Left ventricle myocardium inferior (tissue), 1 donor: ENCODE data around the gene PRR27. TPM values are rescaled to one million over a fixed set of nuclear protein-coding genes. Genes with fewer than 3 reads are reported as not detected.

ENCODE experiments used
- DNase-seq: peaks from one replicate; pipeline ENCODE4 v3.0.0-alpha.2; 2020
- H3K27ac ChIP-seq: fragments of 200-600 bp; replicated peaks from 2 replicates; pipeline ENCODE4 v1.8.0; 2021
- H3K27me3 ChIP-seq: fragments of 200-600 bp; 2 replicates; pipeline ENCODE4 v1.8.0; 2021; ENCODE audit warnings: low read depth
- H3K36me3 ChIP-seq: fragments of 200-600 bp; 2 replicates; pipeline ENCODE4 v1.8.0; 2021
- H3K4me1 ChIP-seq: fragments of 200-600 bp; 2 replicates; pipeline ENCODE4 v1.8.0; 2021
- H3K4me3 ChIP-seq: fragments of 200-600 bp; 2 replicates; pipeline ENCODE4 v1.8.0; 2021; ENCODE audit warnings: mild to moderate bottlenecking, moderate library complexity
- H3K9me3 ChIP-seq: fragments of 200-600 bp; replicated peaks from 2 replicates; pipeline ENCODE4 v1.8.0; 2021
- intact Hi-C: fragments of 100-400 bp; cut with micrococcal nuclease; formaldehyde crosslinking; loops from one replicate; pipeline ENCODE4 v1.11.0; 2022
- total RNA-seq: library from RNA; stranded (reverse); fragmentation: NEBNext Ultra II Directional; extraction: Animal tissue kit (Norgen Biotek cat#: 25700); gene quantifications from one replicate; pipeline ENCODE4 v1.2.1, GENCODE V29; 2021
- TF ChIP-seq, protein P1 (sequence below): fragments of 200-600 bp; IDR thresholded peaks from 2 replicates; pipeline ENCODE4 v1.8.0; 2021; ENCODE audit warnings: antibody characterized with exemption, mild to moderate bottlenecking, borderline replicate concordance
- donor health status: DM: no; HTN: yes; CAD: no; lungs with severe emphysema.

PRR27 gene
- total RNA-seq, 1 donor from 2014 or later = not detected

GRCh38 chr4:70183940-70184246 is 29.9 kb downstream of the PRR27 start:
- H3K27ac ChIP-seq = no peak overlapping the region
- H3K27me3 ChIP-seq = no peaks in the 10 kb centered on the region
- H3K4me3 ChIP-seq = no peak overlapping the region
- H3K9me3 ChIP-seq = no peaks in the 10 kb centered on the region
- TF ChIP-seq, protein P1, sequence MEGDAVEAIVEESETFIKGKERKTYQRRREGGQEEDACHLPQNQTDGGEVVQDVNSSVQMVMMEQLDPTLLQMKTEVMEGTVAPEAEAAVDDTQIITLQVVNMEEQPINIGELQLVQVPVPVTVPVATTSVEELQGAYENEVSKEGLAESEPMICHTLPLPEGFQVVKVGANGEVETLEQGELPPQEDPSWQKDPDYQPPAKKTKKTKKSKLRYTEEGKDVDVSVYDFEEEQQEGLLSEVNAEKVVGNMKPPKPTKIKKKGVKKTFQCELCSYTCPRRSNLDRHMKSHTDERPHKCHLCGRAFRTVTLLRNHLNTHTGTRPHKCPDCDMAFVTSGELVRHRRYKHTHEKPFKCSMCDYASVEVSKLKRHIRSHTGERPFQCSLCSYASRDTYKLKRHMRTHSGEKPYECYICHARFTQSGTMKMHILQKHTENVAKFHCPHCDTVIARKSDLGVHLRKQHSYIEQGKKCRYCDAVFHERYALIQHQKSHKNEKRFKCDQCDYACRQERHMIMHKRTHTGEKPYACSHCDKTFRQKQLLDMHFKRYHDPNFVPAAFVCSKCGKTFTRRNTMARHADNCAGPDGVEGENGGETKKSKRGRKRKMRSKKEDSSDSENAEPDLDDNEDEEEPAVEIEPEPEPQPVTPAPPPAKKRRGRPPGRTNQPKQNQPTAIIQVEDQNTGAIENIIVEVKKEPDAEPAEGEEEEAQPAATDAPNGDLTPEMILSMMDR = no peak
- no peaks in the 10 kb centered on the region for H3K4me1 ChIP-seq
- no peak for DNase-seq
- intact Hi-C loops = no loop called here
- no peaks in the 10 kb centered on the region for H3K36me3 ChIP-seq

DNA sequence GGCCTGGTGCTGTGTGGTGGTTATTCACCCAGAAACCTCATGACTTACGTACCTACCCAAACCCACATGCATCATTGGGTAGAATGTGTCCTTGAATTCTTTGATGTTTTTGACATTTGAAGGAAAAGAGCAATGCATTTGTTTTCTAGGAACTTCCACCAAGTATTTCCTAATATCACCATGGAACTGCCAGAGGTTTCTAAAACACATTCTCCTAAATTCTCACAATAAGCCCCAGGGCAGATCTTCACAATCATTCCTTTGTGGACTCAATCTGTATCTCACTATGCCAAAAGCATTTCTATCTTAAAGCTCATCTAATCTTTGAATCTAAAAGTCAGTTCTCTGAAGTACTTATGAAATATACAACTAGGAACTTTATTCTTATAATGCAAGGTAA is 33.2 kb downstream of the PRR27 start:
- DNase-seq = no peak
- intact Hi-C loops = no loop called here
- Histone ChIP-seq H3K27me3 (no peaks in the 10 kb centered on the region), H3K27ac (no peak overlapping the region), H3K9me3 (peaks cover 9% of the 10 kb centered on the region), H3K36me3 (no peaks in the 10 kb centered on the region), H3K4me1 (no peaks in the 10 kb centered on the region), H3K4me3 (no peak overlapping the region)
- TF ChIP-seq, protein P1 = no peak

- no peaks in the 10 kb centered on the region for H3K27me3 ChIP-seq
- no peak overlapping the region for H3K27ac ChIP-seq
- no peaks in the 10 kb centered on the region for H3K36me3 ChIP-seq
- intact Hi-C loops = no loop called here
- H3K4me3 ChIP-seq = no peak overlapping the region
- H3K9me3 ChIP-seq = peaks cover 9% of the 10 kb centered on the region
- TF ChIP-seq, protein P1 = no peak
- H3K4me1 ChIP-seq = no peaks in the 10 kb centered on the region
- no peak for DNase-seq
These were observed 36.5 kb downstream of the PRR27 start for GRCh38 chr4:70190579-70190978.

- no peaks in the 10 kb centered on the region for H3K36me3 ChIP-seq
- H3K27me3 ChIP-seq = no peaks in the 10 kb centered on the region
- H3K9me3 ChIP-seq = peaks cover 9% of the 10 kb centered on the region
- no peak overlapping the region for H3K4me3 ChIP-seq
- no peaks in the 10 kb centered on the region for H3K4me1 ChIP-seq
- no peak overlapping the region for H3K27ac ChIP-seq
- intact Hi-C loops = no loop called here
- TF ChIP-seq, protein P1 = no peak
- no peak for DNase-seq
These were observed 37.6 kb downstream of the PRR27 start for GRCh38 chr4:70191647-70192046.

DNA sequence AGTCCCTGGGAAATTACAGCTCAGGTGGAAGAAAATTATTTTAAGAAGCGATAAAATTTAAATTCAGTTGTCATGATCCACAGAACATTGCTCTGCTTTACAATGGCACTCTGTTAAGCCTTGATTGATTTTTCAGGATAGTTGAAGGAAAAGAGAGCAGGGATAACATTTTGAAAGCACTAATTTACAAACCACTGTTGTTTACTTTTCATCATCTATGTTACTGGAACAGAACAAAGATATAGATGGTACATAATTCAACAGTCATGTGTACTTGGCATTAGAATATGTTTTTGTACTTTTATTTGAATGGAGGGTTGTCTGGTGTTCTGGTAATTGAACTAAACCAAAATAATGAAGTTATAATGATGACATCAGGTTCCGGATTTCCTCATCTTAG is 38.9 kb downstream of the PRR27 start:
- TF ChIP-seq, protein P1 = no peak
- Histone ChIP-seq H3K4me3 (no peak overlapping the region), H3K4me1 (no peaks in the 10 kb centered on the region), H3K9me3 (peaks cover 9% of the 10 kb centered on the region), H3K27me3 (no peaks in the 10 kb centered on the region), H3K27ac (no peak overlapping the region), H3K36me3 (no peaks in the 10 kb centered on the region)
- no peak for DNase-seq
- intact Hi-C loops = no loop called here

DNA sequence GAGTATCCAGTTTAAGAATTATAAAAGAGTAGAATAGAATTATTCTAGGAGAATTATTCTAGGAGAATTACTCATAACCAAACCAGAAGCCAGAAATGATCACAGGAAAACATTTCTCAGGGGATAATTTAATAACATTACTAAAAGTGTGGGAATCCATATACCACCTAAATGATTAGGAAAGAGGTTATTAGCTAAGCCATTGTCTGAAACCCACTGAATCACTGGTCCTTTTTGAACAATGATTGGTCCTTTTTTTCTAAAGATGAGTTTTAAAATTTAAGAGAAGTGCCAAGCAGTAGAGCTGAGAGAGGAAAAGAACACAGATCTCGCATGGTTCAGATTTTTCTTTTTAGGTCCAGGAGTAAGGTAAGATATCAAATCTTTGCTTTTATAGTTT is 41.4 kb downstream of the PRR27 start, which contains the start of gene ODAM:
ODAM (plus strand) TSS at position 301 of the 400 bp plus-strand sequence. CDS start 819 bp downstream, outside the sequence.
- no peak for DNase-seq
- TF ChIP-seq, protein P1 = no peak
- no peaks in the 10 kb centered on the region for H3K27me3 ChIP-seq
- H3K27ac ChIP-seq = no peak within 1 kb of the TSS
- H3K36me3 ChIP-seq = no peaks in the 10 kb centered on the region
- H3K4me3 ChIP-seq = no peak within 1 kb of the TSS
- intact Hi-C loops = no loop called here
- no peaks in the 10 kb centered on the region for H3K4me1 ChIP-seq
- peaks cover 2% of the 10 kb centered on the region for H3K9me3 ChIP-seq
